GM11168 (cell line): ENCODE data around the gene RSPH9.

ENCODE experiments used
- in situ Hi-C: fragments of 300-500 bp; cut with MboI; formaldehyde crosslinking; loops from one replicate; pipeline ENCODE4 v1.12.0; 2022; ENCODE audit warnings: low sequenced_read_pairs; ENCODE audit not compliant: unreplicated experiment

RSPH9 gene, protein sequence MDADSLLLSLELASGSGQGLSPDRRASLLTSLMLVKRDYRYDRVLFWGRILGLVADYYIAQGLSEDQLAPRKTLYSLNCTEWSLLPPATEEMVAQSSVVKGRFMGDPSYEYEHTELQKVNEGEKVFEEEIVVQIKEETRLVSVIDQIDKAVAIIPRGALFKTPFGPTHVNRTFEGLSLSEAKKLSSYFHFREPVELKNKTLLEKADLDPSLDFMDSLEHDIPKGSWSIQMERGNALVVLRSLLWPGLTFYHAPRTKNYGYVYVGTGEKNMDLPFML

DNA sequence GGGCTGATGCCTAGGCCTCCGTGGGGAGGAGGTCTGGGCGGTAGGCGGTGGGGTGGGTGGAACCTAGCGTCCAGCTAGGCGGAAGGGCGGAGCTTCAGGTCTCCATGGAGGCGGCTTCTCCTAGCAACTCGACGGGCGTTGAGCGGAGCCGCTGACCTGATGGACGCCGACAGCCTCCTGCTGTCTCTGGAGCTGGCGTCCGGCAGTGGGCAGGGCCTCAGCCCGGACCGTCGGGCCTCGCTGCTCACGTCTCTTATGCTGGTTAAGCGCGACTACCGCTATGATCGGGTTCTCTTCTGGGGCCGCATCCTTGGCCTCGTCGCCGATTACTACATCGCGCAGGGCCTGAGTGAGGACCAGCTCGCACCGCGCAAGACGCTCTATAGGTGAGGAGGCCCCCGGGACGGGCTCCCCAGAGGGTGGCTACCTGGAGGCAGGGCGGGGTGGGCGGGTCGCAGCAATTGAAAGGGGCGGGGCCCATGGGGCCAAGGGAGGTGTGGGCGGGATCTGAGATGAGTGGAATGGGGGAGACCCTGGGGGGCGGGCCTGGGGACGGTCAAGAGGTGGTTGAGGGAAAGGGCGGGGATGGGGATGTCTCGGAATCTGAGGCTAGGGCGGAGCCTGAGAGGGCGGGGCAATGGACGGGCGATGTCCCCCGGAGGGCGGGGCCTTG lies at the start of gene RSPH9:
Gene RSPH9, plus strand, starts transcription at position 97 of the 673 bp plus-strand sequence. Its CDS starts 63 bp downstream, at position 160.
- in situ Hi-C loops: no loop called here

DNA sequence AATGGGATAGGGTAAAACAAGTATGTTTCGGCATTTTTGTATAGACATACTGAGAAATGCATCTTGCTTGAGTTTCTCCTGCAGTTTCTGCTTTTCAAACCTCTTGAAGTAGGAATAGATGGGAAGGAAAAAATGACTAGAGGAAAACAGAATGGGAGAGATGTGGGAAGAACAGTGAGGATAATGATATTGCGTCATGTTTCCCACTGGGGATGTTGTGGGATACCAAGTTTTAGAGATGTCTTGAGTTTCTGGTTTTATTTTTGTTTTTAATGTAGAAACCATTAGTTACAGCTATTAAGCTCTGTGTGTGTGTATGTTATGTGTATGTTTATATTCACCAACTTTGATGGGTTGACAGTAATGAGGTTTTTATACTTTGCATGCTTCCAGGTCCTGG lies 44.2 kb upstream of the RSPH9 start:
- in situ Hi-C loops: no loop called here

DNA sequence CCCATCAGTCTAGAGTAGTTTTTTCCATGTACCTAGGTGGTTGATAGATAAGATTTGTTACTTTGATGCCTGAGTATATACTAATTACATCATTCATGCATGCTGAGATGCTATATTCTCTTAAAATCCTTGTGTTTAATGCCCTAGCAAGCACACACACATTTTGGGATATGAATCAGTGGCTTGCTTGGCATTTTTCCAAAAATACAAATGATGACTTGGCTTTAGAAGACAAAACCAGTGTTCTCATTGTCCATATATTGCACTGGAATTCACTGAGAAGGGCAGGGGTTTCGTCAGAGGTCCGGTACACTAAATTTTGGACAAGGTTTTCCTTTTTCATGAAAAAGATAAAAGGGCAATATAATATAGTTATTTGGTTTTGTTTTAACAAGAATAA lies 40.7 kb upstream of the RSPH9 start:
- in situ Hi-C loops: no loop called here

DNA sequence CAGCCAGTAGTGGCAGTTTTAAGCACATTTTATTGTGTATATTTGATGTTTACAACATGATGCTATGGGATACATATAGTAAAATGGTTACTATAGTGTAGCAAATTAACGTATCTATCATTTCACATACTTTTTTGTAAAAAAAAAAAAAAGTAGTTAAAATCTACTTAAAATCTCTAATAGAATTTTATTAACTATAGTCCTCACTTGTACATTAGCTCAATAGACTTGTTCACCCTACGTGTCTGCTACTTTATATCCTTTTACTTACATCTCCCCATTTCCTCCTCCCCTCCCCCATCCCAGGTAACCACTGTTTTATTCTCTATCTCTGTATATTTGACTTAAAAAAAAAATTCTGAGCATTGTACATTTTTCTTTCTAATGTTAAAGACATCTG lies 38.8 kb upstream of the RSPH9 start:
- in situ Hi-C loops: no loop called here

DNA sequence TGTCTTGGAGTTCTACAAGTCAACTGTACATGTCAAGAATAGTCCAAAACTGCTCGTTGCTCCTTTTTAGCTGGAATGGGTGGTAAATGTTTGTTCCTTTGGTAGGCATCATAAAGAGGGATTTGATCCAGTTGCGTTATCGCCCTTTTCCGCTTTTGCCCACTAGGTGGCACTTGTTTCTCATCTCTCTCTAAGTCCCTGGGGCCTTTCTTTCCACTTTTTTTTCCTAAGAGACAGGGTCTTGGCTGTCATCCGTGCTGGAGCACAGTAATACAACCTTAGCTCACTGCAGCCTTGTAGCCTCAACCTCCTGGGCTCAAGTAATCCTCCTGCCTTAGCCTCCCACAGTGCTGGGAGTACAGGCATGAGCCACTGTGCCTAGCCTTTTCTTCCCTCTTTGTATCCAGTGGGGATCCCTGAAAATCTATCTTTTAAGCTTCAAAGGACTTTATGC lies 36.5 kb upstream of the RSPH9 start:
- in situ Hi-C loops: no loop called here

DNA sequence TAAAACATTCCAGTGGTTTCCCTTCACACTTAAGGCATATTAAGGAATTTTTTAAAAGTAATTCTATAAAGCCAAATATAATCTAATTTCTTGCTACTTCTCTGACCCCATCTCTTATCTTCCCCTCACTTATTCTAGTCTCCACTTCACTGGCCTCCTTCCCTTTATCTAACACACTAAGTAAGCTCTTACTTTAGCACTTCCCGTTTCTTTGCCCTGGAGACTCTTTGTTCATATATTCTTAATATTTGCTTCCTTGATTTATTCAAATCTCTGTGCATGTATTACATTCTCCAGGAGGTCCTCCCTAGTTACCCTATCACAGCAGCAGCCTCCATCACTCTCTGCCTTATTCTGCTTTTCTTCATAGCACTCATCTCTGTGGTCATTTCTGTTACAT lies 36.0 kb upstream of the RSPH9 start:
- in situ Hi-C loops: no loop called here

DNA sequence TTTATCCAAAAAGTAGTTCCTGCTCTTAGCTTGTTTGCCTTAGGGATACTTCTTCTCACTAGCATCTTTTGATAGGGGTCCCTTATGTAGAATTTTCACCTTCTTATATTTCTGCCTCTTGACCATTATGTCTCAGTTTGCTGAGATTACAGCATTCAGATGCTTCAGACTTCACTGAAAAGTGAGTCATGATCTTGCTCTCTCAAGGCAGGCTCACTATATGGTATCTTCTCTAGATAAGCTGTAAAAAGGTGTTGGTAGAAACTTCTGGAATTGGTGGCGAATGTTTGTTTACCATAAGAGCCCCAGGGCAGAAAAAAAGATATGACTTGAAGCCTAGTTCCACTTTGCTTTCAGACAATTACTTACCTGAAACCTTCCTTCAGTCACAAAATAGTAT lies 35.4 kb upstream of the RSPH9 start:
- in situ Hi-C loops: no loop called here

DNA sequence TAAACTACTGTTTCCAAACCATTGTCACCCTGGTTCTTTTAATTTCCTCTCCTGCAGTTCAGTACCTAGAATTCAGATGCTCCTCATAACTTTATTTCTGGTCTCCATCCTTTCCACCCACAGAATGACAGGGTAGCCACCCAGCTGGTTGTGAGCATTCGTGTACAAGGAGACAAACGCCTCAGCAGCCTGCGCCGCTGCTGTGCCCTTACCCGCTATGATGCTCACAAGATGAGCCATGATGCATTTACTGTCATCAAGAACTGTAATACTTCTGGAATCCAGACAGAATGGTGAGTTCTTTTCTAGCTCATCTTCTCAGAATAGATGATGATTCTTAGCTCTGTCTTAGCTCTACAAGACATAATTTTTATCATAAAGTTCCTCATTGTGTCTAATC lies 34.4 kb upstream of the RSPH9 start:
- in situ Hi-C loops: no loop called here

DNA sequence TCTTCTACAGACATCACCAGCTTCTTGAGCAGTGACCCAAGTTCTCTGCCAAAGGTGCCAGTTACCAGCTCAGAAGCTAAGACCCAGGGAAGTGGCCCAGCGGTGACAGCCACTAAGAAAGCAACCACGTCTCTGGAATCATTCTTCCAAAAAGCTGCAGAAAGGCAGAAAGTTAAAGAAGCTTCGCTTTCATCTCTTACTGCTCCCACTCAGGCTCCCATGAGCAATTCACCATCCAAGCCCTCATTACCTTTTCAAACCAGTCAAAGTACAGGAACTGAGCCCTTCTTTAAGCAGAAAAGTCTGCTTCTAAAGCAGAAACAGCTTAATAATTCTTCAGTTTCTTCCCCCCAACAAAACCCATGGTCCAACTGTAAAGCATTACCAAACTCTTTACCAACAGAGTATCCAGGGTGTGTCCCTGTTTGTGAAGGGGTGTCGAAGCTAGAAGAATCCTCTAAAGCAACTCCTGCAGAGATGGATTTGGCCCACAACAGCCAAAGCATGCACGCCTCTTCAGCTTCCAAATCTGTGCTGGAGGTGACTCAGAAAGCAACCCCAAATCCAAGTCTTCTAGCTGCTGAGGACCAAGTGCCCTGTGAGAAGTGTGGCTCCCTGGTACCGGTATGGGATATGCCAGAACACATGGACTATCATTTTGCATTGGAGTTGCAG lies 31.0 kb upstream of the RSPH9 start:
- in situ Hi-C loops: no loop called here

DNA sequence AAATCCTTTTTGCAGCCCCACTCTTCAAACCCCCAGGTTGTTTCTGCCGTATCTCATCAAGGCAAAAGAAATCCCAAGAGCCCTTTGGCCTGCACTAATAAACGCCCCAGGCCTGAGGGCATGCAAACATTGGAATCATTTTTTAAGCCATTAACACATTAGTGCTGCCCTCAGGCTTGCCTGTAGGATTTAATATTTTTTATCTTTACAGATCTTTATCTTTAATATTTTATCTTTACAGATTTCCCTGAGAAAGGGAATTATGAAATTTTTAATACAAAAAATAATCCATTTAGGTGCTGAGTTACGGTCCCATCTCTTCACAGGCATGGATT lies 30.5 kb upstream of the RSPH9 start:
- in situ Hi-C loops: no loop called here

DNA sequence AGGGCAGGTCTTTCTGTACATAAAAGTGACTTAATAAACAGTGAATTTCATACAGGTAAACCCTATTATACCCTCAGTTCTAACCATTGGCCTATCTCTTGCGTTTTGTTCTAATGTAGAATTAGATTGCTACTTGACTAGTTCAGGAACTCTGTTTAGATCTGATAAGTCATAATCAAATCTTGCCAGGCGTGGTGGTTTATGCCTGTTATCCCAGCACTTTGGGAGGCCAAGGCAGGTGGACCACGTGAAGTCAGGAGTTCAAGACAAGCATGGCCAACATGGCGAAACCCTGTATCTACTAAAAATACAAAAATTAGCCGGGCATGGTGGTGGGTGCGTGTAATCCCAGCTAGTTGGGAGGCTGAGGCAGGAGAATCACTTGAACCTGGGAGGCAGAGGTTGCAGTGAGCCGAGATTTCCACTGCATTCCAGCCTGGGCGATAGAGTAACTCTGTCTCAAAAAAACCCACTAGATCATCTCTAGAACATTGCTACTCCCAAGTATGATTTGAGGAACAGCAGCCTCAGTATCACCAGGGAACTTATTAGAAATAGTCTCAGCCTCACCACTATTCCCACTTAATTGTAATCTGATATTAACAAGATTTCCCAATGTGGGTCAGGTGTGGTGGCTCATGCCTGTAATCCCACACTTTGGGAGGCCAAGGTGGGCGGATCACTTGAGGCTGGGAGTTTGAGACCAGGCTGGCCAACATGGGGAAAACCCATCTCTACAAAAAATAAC lies 27.9 kb upstream of the RSPH9 start:
- in situ Hi-C loops: no loop called here

DNA sequence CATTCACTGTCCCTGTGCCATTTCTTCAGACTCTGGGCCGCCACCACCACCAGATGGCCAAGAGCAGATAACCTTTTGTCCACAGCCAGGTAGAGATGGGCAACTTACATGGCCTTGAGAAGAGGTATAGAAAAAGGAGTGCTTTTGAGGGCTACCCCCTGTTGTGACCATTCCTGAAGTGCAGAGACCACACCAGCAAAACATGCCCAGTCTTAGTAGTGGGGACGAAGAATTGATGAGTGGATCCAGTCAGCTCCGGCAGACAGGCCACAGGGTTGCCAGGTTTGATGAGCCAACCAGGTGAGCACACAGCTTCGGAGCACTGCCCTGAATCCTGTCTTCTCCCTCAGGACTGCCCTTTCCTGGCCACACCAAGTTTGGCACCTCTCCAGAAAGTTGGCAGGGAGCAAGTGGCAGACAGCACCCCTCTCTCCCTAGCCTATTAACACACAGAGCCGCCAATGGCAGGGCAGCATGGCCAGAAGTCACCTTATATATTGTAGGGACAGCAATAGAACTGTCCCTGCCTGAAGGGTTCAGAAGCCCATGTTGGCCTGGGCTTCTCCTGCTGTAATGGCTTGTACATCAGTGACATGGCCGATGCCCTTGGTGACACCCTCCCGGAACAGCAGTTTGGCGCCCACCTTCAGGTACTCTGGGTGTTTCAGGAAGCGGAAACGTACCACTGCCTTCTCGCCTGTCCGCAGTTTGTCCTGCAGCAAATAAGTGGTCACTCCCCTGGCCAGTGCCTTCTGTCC lies 23.6 kb upstream of the RSPH9 start:
- in situ Hi-C loops: no loop called here

DNA sequence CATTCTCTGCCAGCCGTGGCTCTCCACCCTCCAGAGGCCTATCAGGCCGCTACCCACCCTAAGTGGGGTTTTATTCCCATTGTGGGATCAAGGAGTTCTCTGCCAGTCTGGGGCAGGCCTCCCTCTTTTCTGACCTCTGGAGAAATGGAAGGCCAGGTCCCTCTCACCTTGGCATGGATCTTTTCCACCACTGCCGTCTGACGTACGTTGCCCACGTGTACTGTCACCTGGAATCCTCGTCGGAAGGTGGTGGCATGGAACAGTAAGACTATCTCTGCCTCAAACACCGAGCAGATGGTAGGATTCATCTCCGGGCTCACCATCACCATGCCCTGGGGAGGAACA lies 23.0 kb upstream of the RSPH9 start:
- in situ Hi-C loops: no loop called here

DNA sequence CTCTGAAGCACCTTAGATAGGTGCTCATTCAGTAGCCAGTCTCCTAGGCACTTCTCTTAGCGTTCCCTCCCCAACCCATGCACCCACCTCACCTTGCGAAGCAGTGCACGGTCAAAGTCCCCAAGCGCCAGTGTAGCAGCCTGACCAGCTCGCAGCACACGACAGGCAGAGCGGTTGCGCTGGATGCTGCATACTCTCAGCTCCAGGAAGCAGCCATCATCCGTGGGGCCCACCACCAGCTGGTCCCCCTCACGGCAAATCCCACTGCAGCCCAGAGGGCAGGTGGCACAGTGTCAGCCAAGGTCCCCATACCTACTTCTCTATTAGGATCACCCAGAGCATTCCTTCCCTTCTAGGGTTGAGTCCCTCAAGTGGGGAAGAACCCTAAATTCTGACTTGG lies 22.3 kb upstream of the RSPH9 start:
- in situ Hi-C loops: no loop called here

DNA sequence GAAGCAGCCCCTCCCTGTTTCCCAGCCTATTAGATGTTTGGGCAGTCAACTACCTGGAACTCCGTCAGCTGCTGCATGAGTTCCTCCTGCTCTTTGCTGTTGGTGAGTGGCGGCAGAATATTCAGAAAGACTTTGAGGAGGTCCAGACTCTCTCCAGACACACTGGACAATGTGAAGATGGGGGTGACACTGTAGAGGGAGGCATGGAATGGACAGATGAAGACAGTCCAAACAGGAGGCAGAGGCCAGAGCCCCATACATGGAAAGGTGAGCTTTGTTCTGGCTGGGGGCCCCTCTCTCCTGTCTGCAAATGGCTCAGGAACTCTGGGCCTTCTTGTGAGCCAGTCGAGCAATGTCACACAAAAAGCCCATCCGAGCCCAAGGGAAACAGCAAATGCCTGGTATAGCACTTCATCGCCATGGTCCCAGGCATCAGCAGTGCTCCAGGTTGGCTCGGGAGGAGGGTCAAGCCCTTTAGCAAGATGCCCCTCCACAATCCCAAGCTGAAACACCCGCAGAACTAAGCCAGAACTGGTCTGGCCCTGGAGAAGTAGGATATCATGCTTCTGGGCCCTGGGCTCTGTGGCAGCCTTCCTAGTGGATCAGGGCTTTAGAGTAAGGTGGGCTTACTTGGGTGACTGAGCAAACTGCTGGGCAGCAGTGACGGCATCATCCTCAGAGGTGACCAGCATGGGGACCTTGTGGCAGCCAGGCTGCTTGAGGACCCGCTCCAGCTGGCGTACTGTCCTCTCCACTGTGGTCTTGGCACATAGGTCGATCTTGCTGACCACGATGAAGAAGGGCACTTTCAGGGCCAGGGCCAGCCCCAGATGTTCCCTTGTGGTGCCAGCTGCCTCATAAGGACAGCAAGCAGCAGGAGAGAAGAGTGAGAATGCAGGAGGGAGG lies 20.7 kb upstream of the RSPH9 start:
- in situ Hi-C loops: no loop called here

DNA sequence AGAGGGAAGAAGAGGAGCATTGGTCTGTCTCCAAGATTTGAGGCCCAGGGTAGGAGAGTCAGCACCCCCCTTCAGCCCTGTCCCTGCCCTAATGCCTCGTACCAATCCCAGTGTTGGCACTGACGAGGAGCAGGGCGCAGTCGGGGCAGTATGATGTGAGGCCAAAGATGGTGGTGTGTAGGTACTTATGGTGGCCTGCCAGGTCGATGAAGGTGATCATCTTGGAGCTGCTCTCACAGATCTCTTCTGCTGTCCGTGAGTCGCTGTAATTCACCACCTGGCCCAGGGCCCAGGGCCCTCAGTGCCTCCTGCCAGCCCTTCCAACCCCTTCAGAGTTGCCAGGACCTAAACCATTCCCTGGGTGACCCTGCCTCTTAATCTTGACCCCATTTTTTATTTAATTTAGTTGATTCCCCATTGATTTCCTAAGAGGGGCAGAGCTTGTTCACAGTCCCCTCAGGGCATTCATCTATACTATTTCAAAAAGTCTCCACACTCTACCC lies 20.0 kb upstream of the RSPH9 start:
- in situ Hi-C loops: no loop called here

DNA sequence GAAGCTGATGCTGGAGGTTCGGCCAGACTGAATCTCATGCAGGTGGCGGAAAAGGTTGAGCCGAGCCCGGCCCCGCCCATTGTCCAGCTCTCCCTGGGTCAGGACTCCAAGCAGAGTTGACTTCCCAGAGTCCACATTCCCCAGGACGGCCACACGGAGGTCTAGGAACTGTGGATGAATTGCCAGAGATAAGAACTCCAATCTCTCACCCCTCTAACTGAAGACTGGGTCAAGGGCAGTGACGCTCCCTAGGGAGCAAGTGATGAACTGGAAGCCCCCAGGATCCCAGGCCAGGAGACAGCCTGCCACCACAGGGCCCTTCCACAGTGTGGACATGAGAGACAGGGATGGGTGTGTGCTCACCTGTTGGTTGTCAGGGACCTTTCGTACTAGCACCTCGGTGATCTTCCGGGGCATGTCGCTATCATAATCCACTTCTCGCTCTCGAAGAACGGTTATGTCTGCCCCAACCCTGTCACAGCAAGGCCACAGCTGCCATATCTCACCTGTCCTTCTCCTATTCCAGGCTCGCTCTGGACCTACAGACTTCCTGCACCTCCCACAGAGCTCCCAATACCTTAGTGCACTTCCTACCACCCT lies 19.3 kb upstream of the RSPH9 start:
- in situ Hi-C loops: no loop called here

DNA sequence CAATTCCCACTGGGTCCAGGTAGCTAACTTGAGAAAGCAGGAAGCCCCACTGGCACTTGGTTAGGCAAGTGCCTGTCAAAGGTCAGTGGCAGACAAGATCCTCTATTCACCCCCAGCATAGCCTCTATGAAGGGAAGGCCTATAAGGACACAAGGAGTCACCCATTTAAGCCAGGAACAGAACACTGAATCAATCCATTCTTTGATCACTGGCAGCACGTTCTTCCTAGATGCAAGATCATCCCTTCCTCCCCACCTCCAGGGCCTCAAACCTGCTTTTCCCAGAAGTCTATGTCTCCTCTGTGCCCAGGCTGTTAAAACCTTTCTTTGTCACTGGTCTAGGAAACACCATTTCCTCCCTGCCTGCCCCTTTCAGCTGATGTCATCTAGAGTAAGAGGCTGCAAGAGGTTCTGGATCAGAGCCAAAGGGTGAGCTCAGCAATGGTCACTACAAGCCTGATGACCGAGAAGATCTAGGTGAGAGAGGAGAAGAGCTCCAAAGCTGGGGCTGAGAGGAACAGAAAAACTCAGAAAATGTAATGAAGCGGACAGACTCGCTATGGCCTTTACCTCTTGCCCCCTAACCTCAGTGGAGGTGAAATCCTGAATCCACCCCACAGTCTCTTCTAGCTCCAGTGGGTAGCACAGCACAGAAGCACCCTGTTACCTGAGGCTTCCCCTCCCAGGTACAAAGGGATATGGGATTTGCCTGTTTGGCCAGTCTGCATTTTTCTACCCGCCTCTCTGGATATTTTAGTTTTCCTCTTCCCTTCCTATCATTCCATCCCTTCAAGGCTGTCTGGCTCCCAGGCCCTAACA lies 17.6 kb upstream of the RSPH9 start:
- in situ Hi-C loops: no loop called here
